Parathyroid adenoma (tissue), 2 donors: ENCODE results near the gene RAPGEF4.

ENCODE experiments used
- H2AFZ ChIP-seq: fragments of 300-600 bp; sonication (generic); one replicate; pipeline ENCODE4 v1.7.0; 2017; ENCODE audit warnings: antibody characterized with exemption, mild to moderate bottlenecking
- H3K27ac ChIP-seq: fragments of 300-600 bp; sonication (generic); one replicate; pipeline ENCODE4 v1.7.0; 2017
- H3K27me3 ChIP-seq: fragments of 300-600 bp; sonication (generic); one replicate; pipeline ENCODE4 v1.7.0; 2017; ENCODE audit warnings: low read length; ENCODE audit not compliant: control insufficient read depth, insufficient read depth
- H3K36me3 ChIP-seq: fragments of 300-600 bp; sonication (generic); one replicate; pipeline ENCODE4 v1.7.0; 2017; ENCODE audit warnings: low read length; ENCODE audit not compliant: control insufficient read depth, insufficient read depth
- H3K4me1 ChIP-seq: fragments of 300-600 bp; sonication (generic); one replicate; pipeline ENCODE4 v1.7.0; 2017; ENCODE audit warnings: control low read depth
- H3K4me2 ChIP-seq: fragments of 300-600 bp; sonication (generic); one replicate; pipeline ENCODE4 v1.7.0; 2017; ENCODE audit warnings: low read length
- H3K4me3 ChIP-seq: fragments of 300-600 bp; sonication (generic); one replicate; pipeline ENCODE4 v1.7.0; 2017; ENCODE audit warnings: low read depth, low read length
- H3K79me2 ChIP-seq: fragments of 300-600 bp; sonication (generic); one replicate; pipeline ENCODE4 v1.7.0; 2017; ENCODE audit warnings: control low read depth
- H3K9ac ChIP-seq: fragments of 300-600 bp; sonication (generic); one replicate; pipeline ENCODE4 v1.7.0; 2017; ENCODE audit warnings: mild to moderate bottlenecking
- H3K9me3 ChIP-seq: fragments of 300-600 bp; sonication (generic); one replicate; pipeline ENCODE4 v1.7.0; 2017; ENCODE audit warnings: low read length; ENCODE audit not compliant: control insufficient read depth
- CTCF ChIP-seq: fragments of 300-600 bp; sonication (generic); IDR thresholded peaks from one replicate; pipeline ENCODE4 v1.7.0; 2017; ENCODE audit warnings: antibody characterized with exemption, mild to moderate bottlenecking
- donor health status: primary hyperparathyroidism.

The RAPGEF4 gene

GRCh38 chr2:172843902-172844715 lies 108.5 kb downstream of the RAPGEF4 start:
- Histone ChIP-seq H3K4me1 (no peaks in the 10 kb centered on the region), H3K79me2 (no peaks in the 10 kb centered on the region), H3K9me3 (no peaks in the 10 kb centered on the region), H3K4me3 (no peak overlapping the region), H3K27me3 (no peaks in the 10 kb centered on the region), H3K4me2 (no peak overlapping the region), H3K9ac (no peak overlapping the region), H2AFZ (no peak overlapping the region), H3K36me3 (no peaks in the 10 kb centered on the region), H3K27ac (no peak overlapping the region)
- TF ChIP-seq CTCF: no peak

GRCh38 chr2:172845028-172845630 lies 109.5 kb downstream of the RAPGEF4 start:
- no peak overlapping the region for H3K4me3 ChIP-seq
- H3K4me1 ChIP-seq: no peaks in the 10 kb centered on the region
- H3K79me2 ChIP-seq: no peaks in the 10 kb centered on the region
- H3K27ac ChIP-seq: no peak overlapping the region
- TF ChIP-seq CTCF: no peak
- no peaks in the 10 kb centered on the region for H3K36me3 ChIP-seq
- no peak overlapping the region for H3K4me2 ChIP-seq
- no peak overlapping the region for H3K9ac ChIP-seq
- H3K9me3 ChIP-seq: no peaks in the 10 kb centered on the region
- H2AFZ ChIP-seq: no peak overlapping the region
- no peaks in the 10 kb centered on the region for H3K27me3 ChIP-seq

- H2AFZ ChIP-seq: no peak overlapping the region
- H3K79me2 ChIP-seq: no peaks in the 10 kb centered on the region
- H3K9ac ChIP-seq: no peak overlapping the region
- H3K4me2 ChIP-seq: no peak overlapping the region
- H3K4me3 ChIP-seq: no peak overlapping the region
- H3K27ac ChIP-seq: no peak overlapping the region
- H3K9me3 ChIP-seq: no peaks in the 10 kb centered on the region
- no peaks in the 10 kb centered on the region for H3K36me3 ChIP-seq
- no peak for TF ChIP-seq CTCF
- H3K27me3 ChIP-seq: no peaks in the 10 kb centered on the region
- H3K4me1 ChIP-seq: no peaks in the 10 kb centered on the region
Observed at GRCh38 chr2:172846551-172846950, 110.9 kb downstream of the RAPGEF4 start.

- Histone ChIP-seq H3K4me1 (no peaks in the 10 kb centered on the region), H3K27me3 (no peaks in the 10 kb centered on the region), H3K27ac (no peak overlapping the region), H3K36me3 (no peaks in the 10 kb centered on the region), H3K4me2 (no peak overlapping the region), H3K9me3 (no peaks in the 10 kb centered on the region), H3K79me2 (no peaks in the 10 kb centered on the region), H3K4me3 (no peak overlapping the region), H3K9ac (no peak overlapping the region), H2AFZ (no peak overlapping the region)
- no peak for TF ChIP-seq CTCF
Observed at GRCh38 chr2:172847188-172847587, 111.5 kb downstream of the RAPGEF4 start.

- Histone ChIP-seq H3K9me3 (no peaks in the 10 kb centered on the region), H3K9ac (no peak overlapping the region), H3K79me2 (no peaks in the 10 kb centered on the region), H3K4me1 (no peaks in the 10 kb centered on the region), H3K36me3 (no peaks in the 10 kb centered on the region), H3K4me2 (no peak overlapping the region), H2AFZ (no peak overlapping the region), H3K27ac (no peak overlapping the region), H3K4me3 (no peak overlapping the region), H3K27me3 (no peaks in the 10 kb centered on the region)
- TF ChIP-seq CTCF: no peak
Observed at GRCh38 chr2:172848519-172848918, 112.9 kb downstream of the RAPGEF4 start.
